GM23338 (cell line): ENCODE results near the gene GBE1. TPM values are rescaled to one million over a fixed set of nuclear protein-coding genes. Genes with fewer than 3 reads are reported as not detected.

ENCODE experiments used
- ATAC-seq: fragments of 200-7000 bp; cut with Tn5 transposase; 3 replicates; pipeline ENCODE4 v1.9.1; 2020
- DNase-seq: peaks from one replicate; pipeline ENCODE4 v3.0.0-alpha.2; 2015; ENCODE audit warnings: low spot score
- H2AFZ ChIP-seq: fragments of 200-600 bp; sonication (generic); 2 replicates; pipeline ENCODE4 v1.8.0; 2016; ENCODE audit warnings: antibody characterized with exemption, mild to moderate bottlenecking, moderate library complexity
- H3F3A ChIP-seq: fragments of 200-600 bp; sonication (generic); replicated peaks from 2 replicates; pipeline ENCODE4 v1.8.0; 2017; ENCODE audit warnings: antibody characterized with exemption, mixed run types, low read depth
- H3K27ac ChIP-seq: fragments of 200-600 bp; sonication (generic); 2 replicates; pipeline ENCODE4 v1.6.1; 2016; ENCODE audit warnings: low read depth
- H3K27me3 ChIP-seq: fragments of 200-600 bp; sonication (generic); 2 replicates; pipeline ENCODE4 v1.8.0; 2016; ENCODE audit warnings: mild to moderate bottlenecking, mixed run types, moderate library complexity; ENCODE audit not compliant: insufficient read depth
- H3K36me3 ChIP-seq: fragments of 200-600 bp; sonication (generic); 2 replicates; pipeline ENCODE4 v1.8.0; 2016; ENCODE audit warnings: mild to moderate bottlenecking; ENCODE audit not compliant: insufficient read depth
- H3K4me1 ChIP-seq: fragments of 200-600 bp; sonication (generic); 2 replicates; pipeline ENCODE4 v1.8.0; 2016; ENCODE audit warnings: mild to moderate bottlenecking, moderate library complexity; ENCODE audit not compliant: insufficient read depth
- H3K4me2 ChIP-seq: fragments of 200-600 bp; sonication (generic); 2 replicates; pipeline ENCODE4 v1.7.1; 2017; ENCODE audit warnings: mixed run types
- H3K4me3 ChIP-seq: fragments of 200-600 bp; sonication (generic); 2 replicates; pipeline ENCODE4 v1.6.1; 2016; ENCODE audit warnings: mixed run types
- H3K79me2 ChIP-seq: fragments of 200-600 bp; sonication (generic); replicated peaks from 2 replicates; pipeline ENCODE4 v1.8.0; 2017; ENCODE audit warnings: mild to moderate bottlenecking; ENCODE audit not compliant: insufficient read depth
- H3K9me2 ChIP-seq: fragments of 200-600 bp; sonication (generic); 2 replicates; pipeline ENCODE4 v1.8.0; 2017; ENCODE audit not compliant: insufficient read depth
- H4K20me1 ChIP-seq: fragments of 200-600 bp; sonication (generic); replicated peaks from 2 replicates; pipeline ENCODE4 v1.8.0; 2017; ENCODE audit warnings: mild to moderate bottlenecking; ENCODE audit not compliant: insufficient read depth
- H3K27ac Mint-ChIP-seq: 2 replicates; pipeline ENCODE4 v1.8.0; 2020; ENCODE audit warnings: inconsistent platforms, mild to moderate bottlenecking, moderate library complexity, mixed read lengths
- H3K27me3 Mint-ChIP-seq: 3 replicates; pipeline ENCODE4 v1.8.0; 2022; ENCODE audit warnings: low read depth, mild to moderate bottlenecking, moderate library complexity, mixed read lengths, inconsistent platforms; ENCODE audit not compliant: insufficient read depth, poor library complexity
- H3K36me3 Mint-ChIP-seq: 3 replicates; pipeline ENCODE4 v1.8.0; 2021; ENCODE audit warnings: low read depth, mild to moderate bottlenecking, inconsistent platforms, moderate library complexity, mixed read lengths
- H3K4me1 Mint-ChIP-seq: 3 replicates; pipeline ENCODE4 v1.8.0; 2020; ENCODE audit warnings: mild to moderate bottlenecking, inconsistent platforms, mixed read lengths
- H3K4me3 Mint-ChIP-seq: 3 replicates; pipeline ENCODE4 v1.8.0; 2021; ENCODE audit warnings: moderate library complexity, mild to moderate bottlenecking, inconsistent platforms, mixed read lengths
- H3K9me3 Mint-ChIP-seq: 3 replicates; pipeline ENCODE4 v1.8.0; 2020; ENCODE audit warnings: moderate library complexity, mild to moderate bottlenecking, inconsistent platforms, mixed read lengths
- CTCF ChIP-seq, 2 experiments: fragments of 200-600 bp in 1 of 2; sonication (generic) in 1 of 2; conservative IDR thresholded peaks; 2 replicates each; pipeline versions ENCODE4 v1.5.1 to v1.6.1; 2016 to 2017; ENCODE audit warnings: antibody characterized with exemption in 2 of 2, low read depth in 2 of 2, mild to moderate bottlenecking in 2 of 2, moderate library complexity in 1 of 2
- EZH2 ChIP-seq: fragments of 200-600 bp; sonication (generic); IDR thresholded peaks from one replicate; pipeline ENCODE4 v1.8.0; 2017; ENCODE audit warnings: antibody characterized with exemption, mild to moderate bottlenecking, low read depth; ENCODE audit not compliant: unreplicated experiment
- EZH2phosphoT487 ChIP-seq: fragments of 200-600 bp; sonication (generic); IDR thresholded peaks from one replicate; pipeline ENCODE4 v1.8.1; 2018; ENCODE audit warnings: antibody characterized with exemption; ENCODE audit not compliant: unreplicated experiment
- POLR2AphosphoS5 ChIP-seq: IDR thresholded peaks from 2 replicates; pipeline ENCODE4 v1.6.1; 2016; ENCODE audit warnings: antibody characterized with exemption, low read depth
- STAT1 ChIP-seq: IDR thresholded peaks from one replicate; pipeline ENCODE4 v1.6.1; 2016; ENCODE audit warnings: antibody characterized with exemption; ENCODE audit not compliant: unreplicated experiment
- ZNF462 ChIP-seq: fragments of 250-450 bp; sonication (Bioruptor Pico); IDR thresholded peaks from 2 replicates; pipeline ENCODE4 v1.5.0; 2020; ENCODE audit warnings: mild to moderate bottlenecking, moderate library complexity
- polyA plus RNA-seq: library from polyadenylated mRNA; unstranded; fragments of >200 nt; fragmentation: Nextera tagmentation; extraction: Ambion mirVana; gene quantifications from 2 replicates; pipeline ENCODE4 v1.2.1, GENCODE V29; 2016
- total RNA-seq: library from RNA; depleted of rRNA; stranded (reverse); fragments of >200 nt; shearing (Covaris generic); gene quantifications from 2 replicates; pipeline ENCODE4 v1.2.3, GENCODE V29; 2014

The GBE1 gene
- total and polyA plus RNA-seq, 2 experiments from 2014 or later = 6.4 to 12.2 TPM

- ATAC-seq (no peak), DNase-seq (no peak)
- no peak overlapping the region for H3K27ac Mint-ChIP-seq
- Histone ChIP-seq H3K79me2 (no peaks in the 10 kb centered on the region), H3K4me3 (no peak overlapping the region), H3F3A (no peaks in the 10 kb centered on the region), H3K9me2 (no peaks in the 10 kb centered on the region), H3K4me2 (no peak overlapping the region), H3K27ac (no peak overlapping the region), H4K20me1 (no peaks in the 10 kb centered on the region), H3K27me3 (no peaks in the 10 kb centered on the region), H2AFZ (no peak overlapping the region), H3K4me1 (no peaks in the 10 kb centered on the region), H3K36me3 (no peaks in the 10 kb centered on the region)
- H3K4me3 Mint-ChIP-seq = no peak overlapping the region
- no peaks in the 10 kb centered on the region for H3K4me1 Mint-ChIP-seq
- H3K36me3 Mint-ChIP-seq = no peaks in the 10 kb centered on the region
- no peak for TF ChIP-seq POLR2AphosphoS5
- no peak for TF ChIP-seq STAT1
- no peak for TF ChIP-seq CTCF (conservative IDR thresholded peaks at IDR 0.05; ENCODE audit: low read depth in 2 of 2)
- TF ChIP-seq EZH2 = no peak
- no peak for TF ChIP-seq ZNF462 (CRISPR knock-in tag)
- no peak for TF ChIP-seq EZH2phosphoT487
- H3K9me3 Mint-ChIP-seq = no peaks in the 10 kb centered on the region; the same call in 2 of the 3 replicates
- H3K27me3 Mint-ChIP-seq = no peaks in the 10 kb centered on the region
These were observed 48.4 kb downstream of the GBE1 start for GRCh38 chr3:81713031-81713430.
